ENCODE results near the gene TNP1. TPM values are rescaled to one million over a fixed set of nuclear protein-coding genes. Genes with fewer than 3 reads are reported as not detected.

The TNP1 gene
- total and polyA plus RNA-seq, 4 donors: not detected

- Histone ChIP-seq H3K36me3 (ENCODE audit: control insufficient read depth in 4 of 4, insufficient read depth in 3 of 4, low read depth in 1 of 4, low read length in 3 of 4) (no peaks in the 10 kb centered on the region), H3K4me1 (ENCODE audit: control insufficient read depth in 4 of 4, insufficient read depth in 4 of 4, low read length in 3 of 4) (peaks cover 0 to 3% (median 0%) of the 10 kb centered on the region in 4 donors), H3K4me3 (ENCODE audit: low read depth in 1 of 3, low read length in 3 of 3) (no peak overlapping the region), H3K27ac (ENCODE audit: low read depth in 1 of 2, low read length in 2 of 2) (no peak overlapping the region), H3K27me3 (ENCODE audit: control insufficient read depth in 4 of 4, insufficient read depth in 4 of 4, low read length in 3 of 4) (no peaks in the 10 kb centered on the region), H3K9me3 (ENCODE audit: control insufficient read depth in 4 of 4, low read length in 3 of 4) (no peaks in the 10 kb centered on the region), H3K9ac (ENCODE audit: low read depth in 1 of 2, low read length in 2 of 2) (no peak overlapping the region)
- TF ChIP-seq TAF1 (conservative IDR thresholded peaks at IDR 0.05) (no peak), HNF4G (IDR thresholded peaks at IDR 0.05) (no peak), REST (IDR thresholded peaks at IDR 0.05) (no peak), HNF4A (conservative IDR thresholded peaks at IDR 0.05) (no peak), JUND (IDR thresholded peaks at IDR 0.05) (no peak), CTCF (IDR thresholded peaks at IDR 0.05; ENCODE audit: low read depth, low read length, missing input control) (no peak), GABPA (IDR thresholded peaks at IDR 0.05 in 1 of 2, conservative IDR thresholded peaks at IDR 0.05 in 1 of 2) (no peak), ZBTB33 (IDR thresholded peaks at IDR 0.05) (no peak), RXRA (IDR thresholded peaks at IDR 0.05) (no peak), ATF3 (IDR thresholded peaks at IDR 0.05) (no peak), FOXA2 (IDR thresholded peaks at IDR 0.05) (no peak), EGR1 (IDR thresholded peaks at IDR 0.05; ENCODE audit: low read depth in 2 of 2) (no peak), NR2F2 (IDR thresholded peaks at IDR 0.05) (no peak)
- DNase-seq (ENCODE audit: low spot score): no peak
- 92% methylated on average over 5 of the region's 5 CpGs for WGBS
Measured at GRCh38 chr2:216888081-216888480, 28.2 kb upstream of the TNP1 start.

- H3K36me3 ChIP-seq (ENCODE audit: control insufficient read depth in 4 of 4, insufficient read depth in 3 of 4, low read depth in 1 of 4, low read length in 3 of 4): no peaks in the 10 kb centered on the region
- no peak for TF ChIP-seq GABPA (IDR thresholded peaks at IDR 0.05 in 1 of 2, conservative IDR thresholded peaks at IDR 0.05 in 1 of 2)
- no peak for DNase-seq (ENCODE audit: low spot score)
- 91% methylated on average over 8 of the region's 8 CpGs for WGBS
- no peaks in the 10 kb centered on the region for H3K9me3 ChIP-seq (ENCODE audit: control insufficient read depth in 4 of 4, low read length in 3 of 4)
- no peak overlapping the region for H3K4me3 ChIP-seq (ENCODE audit: low read depth in 1 of 3, low read length in 3 of 3)
- H3K4me1 ChIP-seq (ENCODE audit: control insufficient read depth in 4 of 4, insufficient read depth in 4 of 4, low read length in 3 of 4): peaks cover 0 to 3% (median 0%) of the 10 kb centered on the region in 4 donors
- no peak overlapping the region for H3K27ac ChIP-seq (ENCODE audit: low read depth in 1 of 2, low read length in 2 of 2)
- H3K27me3 ChIP-seq (ENCODE audit: control insufficient read depth in 4 of 4, insufficient read depth in 4 of 4, low read length in 3 of 4): no peaks in the 10 kb centered on the region
- no peak overlapping the region for H3K9ac ChIP-seq (ENCODE audit: low read depth in 1 of 2, low read length in 2 of 2)
Measured at GRCh38 chr2:216887138-216887537, 27.3 kb upstream of the TNP1 start.
